Measurements from ENCODE around the gene EGFL8. TPM values are rescaled to one million over a fixed set of nuclear protein-coding genes. Genes with fewer than 3 reads are reported as not detected.
A peak's percentile ranks its signal among the peaks of the same experiment; 100 is the strongest.

EGFL8 gene
- 6.4 and 9.2 TPM in 2 replicates for total RNA-seq (2021; fragmentation: NEBNext Ultra II Directional; extraction: Animal tissue kit (Norgen Biotek cat#: 25700))
- 5.0 and 8.6 TPM in 2 replicates for polyA plus RNA-seq (2011; rRNA removed)
- 8.9 TPM for polyA plus RNA-seq (2011; cell fraction: cytosol; rRNA removed)
- polyA plus RNA-seq (2011; cell fraction: nucleus; rRNA removed): 36.7 TPM
- 12.8 to 15.7 TPM (median 13.7 TPM) in 4 replicates for polyA plus RNA-seq (2012, experiment 1 of 2)
- polyA plus RNA-seq (2012, experiment 2 of 2): 4.3 TPM
- polyA plus RNA-seq (2013, experiment 1 of 2): 25.0 TPM
- 23.4 TPM for polyA plus RNA-seq (2013, experiment 2 of 2)
- polyA minus RNA-seq (2011; rRNA and poly(A)+ RNA removed): 0.29 and 0.50 TPM in 2 replicates
- polyA minus RNA-seq (2011; cell fraction: cytosol; rRNA and poly(A)+ RNA removed): not detected
- polyA minus RNA-seq (2011; cell fraction: nucleus; rRNA and poly(A)+ RNA removed): 3.6 TPM
- long read RNA-seq, experiment 1, partial matches to known transcripts: 0 of 1 reads
- long read RNA-seq, experiment 1, other reads (novel, unspliced or antisense): 1 of 1 reads
- long read RNA-seq, experiment 2: 0 reads

GRCh38 chr6:32164295-32164694, at the start of gene EGFL8:
TSS of gene EGFL8 (plus strand) at chr6:32164595. CDS start at chr6:32166166, 1,571 bp downstream.
- DNase-seq (ENCODE audit: low read depth in 1 of 2, low spot score in 2 of 2) (no peak), FAIRE-seq (no peak)
- Histone ChIP-seq H3K4me2 (ENCODE audit: insufficient read depth in 1 of 2, low read depth in 2 of 2, low read length in 2 of 2) (no peak within 1 kb of the TSS), H3K79me2 (ENCODE audit: control insufficient read depth in 1 of 2, insufficient read depth in 2 of 2, low read length in 2 of 2) (no peaks in the 10 kb centered on the region), H2BK20ac (ENCODE audit: low read length) (no peak within 1 kb of the TSS), H2BK120ac (replicated peaks; ENCODE audit: low read depth, low read length) (no peak within 1 kb of the TSS), H3K9ac (replicated peaks in 1 of 4; ENCODE audit: extremely low read depth in 1 of 4, low read depth in 3 of 4, low read length in 3 of 4) (no peak within 1 kb of the TSS), H3K27me3 (replicated peaks in 1 of 4; ENCODE audit: control insufficient read depth in 3 of 4, extremely low read depth in 1 of 4, insufficient read depth in 3 of 4, low read length in 3 of 4) (no peaks in the 10 kb centered on the region), H3K4me3 (ENCODE audit: extremely low read depth in 1 of 4, insufficient read depth in 2 of 4, low read depth in 3 of 4, low read length in 4 of 4) (no peak within 1 kb of the TSS), H3K14ac (ENCODE audit: insufficient read length) (no peak within 1 kb of the TSS), H4K8ac (ENCODE audit: extremely low read depth, insufficient read depth, low read length) (no peak within 1 kb of the TSS), H3K9me3 (ENCODE audit: insufficient read depth in 2 of 2, low read depth in 1 of 2, low read length in 1 of 2) (no peaks in the 10 kb centered on the region), H3K36me3 (ENCODE audit: control insufficient read depth in 2 of 4, insufficient read depth in 4 of 4, low read length in 3 of 4) (peaks cover 2 to 21% (median 14%) of the 10 kb centered on the region in 4 experiments; a peak in 7 of 8 replicates), H2BK5ac (ENCODE audit: low read depth, low read length) (no peak within 1 kb of the TSS), H2BK12ac (ENCODE audit: low read depth, low read length) (no peak within 1 kb of the TSS), H2BK15ac (ENCODE audit: low read length) (no peak within 1 kb of the TSS), H4K5ac (ENCODE audit: insufficient read length, low read depth, low read length) (no peak within 1 kb of the TSS), H2AK5ac (ENCODE audit: low read depth, low read length) (no peak within 1 kb of the TSS), H3K18ac (ENCODE audit: extremely low read depth, low read length) (no peak within 1 kb of the TSS), H3K79me1 (ENCODE audit: low read depth, low read length) (no peaks in the 10 kb centered on the region), H3K27ac (ENCODE audit: low read depth, low read length) (no peak within 1 kb of the TSS), H3K23ac (ENCODE audit: insufficient read length) (no peak within 1 kb of the TSS), H3K4ac (replicated peaks; ENCODE audit: insufficient read length, low read depth, low read length) (peak within 1 kb of the TSS; percentile 53), H4K20me1 (replicated peaks in 1 of 2; ENCODE audit: control insufficient read depth in 1 of 2, insufficient read depth in 2 of 2, low read length in 2 of 2) (peaks cover 4 to 5% of the 10 kb centered on the region in 2 experiments), H4K91ac (replicated peaks; ENCODE audit: insufficient read length, low read length) (no peak within 1 kb of the TSS), H2AFZ (ENCODE audit: low read length) (no peak within 1 kb of the TSS), H3K56ac (replicated peaks; ENCODE audit: insufficient read length, low read depth, low read length) (no peak within 1 kb of the TSS), H3K23me2 (ENCODE audit: low read depth, low read length) (no peaks in the 10 kb centered on the region), H3K4me1 (replicated peaks in 1 of 4; ENCODE audit: control insufficient read depth in 3 of 4, insufficient read depth in 4 of 4, low read length in 3 of 4) (peaks cover 0 to 5% (median 2%) of the 10 kb centered on the region in 4 experiments; a peak in 3 of 7 replicates)
- no peak for TF ChIP-seq HDAC6 (IDR thresholded peaks at IDR 0.05; ENCODE audit: low read depth, low read length)
- no peak for TF ChIP-seq CHD2 (IDR thresholded peaks at IDR 0.05; ENCODE audit: low read length)
- no peak for TF ChIP-seq KDM5A (IDR thresholded peaks at IDR 0.05; ENCODE audit: low read length)
- TF ChIP-seq PHF8 (conservative IDR thresholded peaks at IDR 0.05; ENCODE audit: low read depth, low read length): no peak
- TF ChIP-seq TAF1 (IDR thresholded peaks at IDR 0.05; ENCODE audit: low read depth, low read length): no peak
- no peak for TF ChIP-seq EGR1 (IDR thresholded peaks at IDR 0.05; ENCODE audit: borderline replicate concordance, low read depth, low read length)
- no peak for TF ChIP-seq TCF12 (IDR thresholded peaks at IDR 0.05; ENCODE audit: low read depth, low read length)
- TF ChIP-seq TAF7 (optimal IDR thresholded peaks at IDR 0.05; ENCODE audit: borderline replicate concordance, low read depth, low read length): no peak
- TF ChIP-seq, protein P1, sequence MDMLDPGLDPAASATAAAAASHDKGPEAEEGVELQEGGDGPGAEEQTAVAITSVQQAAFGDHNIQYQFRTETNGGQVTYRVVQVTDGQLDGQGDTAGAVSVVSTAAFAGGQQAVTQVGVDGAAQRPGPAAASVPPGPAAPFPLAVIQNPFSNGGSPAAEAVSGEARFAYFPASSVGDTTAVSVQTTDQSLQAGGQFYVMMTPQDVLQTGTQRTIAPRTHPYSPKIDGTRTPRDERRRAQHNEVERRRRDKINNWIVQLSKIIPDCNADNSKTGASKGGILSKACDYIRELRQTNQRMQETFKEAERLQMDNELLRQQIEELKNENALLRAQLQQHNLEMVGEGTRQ (IDR thresholded peaks at IDR 0.05; ENCODE audit: low read length): no peak
- TF ChIP-seq CHD1 (IDR thresholded peaks at IDR 0.05; ENCODE audit: low read depth, low read length): no peak
- no peak for TF ChIP-seq BACH1 (IDR thresholded peaks at IDR 0.05; ENCODE audit: low read length)
- CTCF ChIA-PET (ENCODE audit: partially characterized antibody): interaction anchor here (0.7 to 6.7 kb wide), 8 partner anchors 10 to 45 kb away, joined by 3 to 72 read pairs (median 3); partner anchors contain the start of gene PRRT1
- POLR2A ChIA-PET (ENCODE audit: partially characterized antibody): interaction anchor here (0.8 to 6.8 kb wide), 11 partner anchors 10 to 55 kb away, joined by 3 to 49 read pairs (median 6); partner anchors contain the start of genes AGPAT1, ATF6B, PRRT1 and TNXB

Data from H1 (cell line).